Activated T-helper 2 cell treated with anti-CD3 and anti-CD28 coated beads, Interferon-gamma antibody, Interleukin-2, Interleukin-4, amounts not matched to agents 10 μg/mL and 5 μg/mL and 100 μg/mL, durations not matched to agents 14 hours and 24 hours and 36 hours (primary cell): Measurements from ENCODE around the gene PDZD2. TPM values are rescaled to one million over a fixed set of nuclear protein-coding genes. Genes with fewer than 3 reads are reported as not detected.
"Not testable (repeated sequence)": the region's sequence is repeated elsewhere in the genome, so short reads cannot be mapped to it uniquely, and the experiment has no call there.

Experiments
- DNase-seq: peaks from one replicate; pipeline ENCODE4 v3.0.0; 2021; ENCODE audit warnings: low spot score
- H3K27ac Mint-ChIP-seq: one replicate; pipeline ENCODE4 v1.8.0; 2021; ENCODE audit warnings: mixed read lengths
- H3K27me3 Mint-ChIP-seq: one replicate; pipeline ENCODE4 v1.8.0; 2021; ENCODE audit warnings: low read depth, mixed read lengths
- H3K36me3 Mint-ChIP-seq: one replicate; pipeline ENCODE4 v1.8.0; 2021; ENCODE audit warnings: low read depth, mixed read lengths
- H3K4me1 Mint-ChIP-seq: one replicate; pipeline ENCODE4 v1.8.0; 2021; ENCODE audit warnings: low read depth, mixed read lengths
- H3K4me3 Mint-ChIP-seq: one replicate; pipeline ENCODE4 v1.8.0; 2021; ENCODE audit warnings: low read depth, mild to moderate bottlenecking, moderate library complexity, mixed read lengths
- H3K9me3 Mint-ChIP-seq: one replicate; pipeline ENCODE4 v1.8.0; 2021; ENCODE audit warnings: mixed read lengths
- intact Hi-C: fragments of 100-400 bp; cut with micrococcal nuclease; formaldehyde crosslinking; loops from one replicate; pipeline ENCODE4 v1.15.1; 2023
- total RNA-seq: library from RNA; stranded (reverse); gene quantifications from 2 replicates; pipeline ENCODE4 v1.2.3, GENCODE V29; 2022

The PDZD2 gene
- total RNA-seq, 1 donor from 2014 or later, result 0.25 TPM

DNA sequence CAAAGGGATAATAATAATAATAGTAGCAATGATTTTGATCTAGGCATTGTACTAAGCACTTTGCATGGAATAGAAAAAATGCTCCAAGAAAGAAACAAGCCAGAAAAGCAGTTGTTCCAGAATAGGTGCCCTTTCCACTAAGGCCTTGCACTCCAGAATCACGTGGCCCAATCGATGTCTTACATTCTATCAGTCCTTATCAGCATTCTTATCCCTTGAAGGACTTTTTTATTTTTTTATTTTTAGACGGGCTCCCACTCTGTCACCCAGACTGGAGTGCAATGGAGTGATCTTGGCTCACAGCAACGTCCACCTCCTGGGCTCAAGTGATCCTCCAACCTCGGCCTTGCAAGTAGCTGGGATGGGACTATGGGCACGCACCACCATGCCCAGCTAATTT lies 36.5 kb downstream of the PDZD2 start:
- intact Hi-C loops, result no loop called here
- Mint-ChIP-seq H3K4me1 (no peaks in the 10 kb centered on the region), H3K27ac (no peak overlapping the region), H3K27me3 (no peaks in the 10 kb centered on the region), H3K4me3 (no peak overlapping the region), H3K36me3 (no peaks in the 10 kb centered on the region), H3K9me3 (no peaks in the 10 kb centered on the region)
- no peak for DNase-seq

DNA sequence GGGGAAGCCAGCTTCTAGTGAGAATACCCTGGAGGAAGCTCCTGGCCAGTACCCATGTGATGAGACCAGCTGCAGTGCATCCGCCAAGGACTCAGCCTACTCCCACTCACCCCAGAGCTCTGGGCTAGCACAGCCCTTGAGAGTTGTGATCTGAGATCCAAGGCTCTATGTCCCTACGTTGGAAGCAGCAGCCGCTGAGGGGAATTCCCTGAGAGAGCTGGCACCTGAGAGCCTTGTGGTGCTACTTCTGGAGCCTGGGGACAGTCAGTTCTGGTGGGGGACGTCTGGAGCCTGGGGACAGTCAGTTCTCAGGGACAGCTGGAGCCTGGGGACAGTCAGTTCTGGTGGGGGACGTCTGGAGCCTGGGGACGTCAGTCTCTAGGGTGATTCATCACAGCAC lies 39.2 kb downstream of the PDZD2 start:
- intact Hi-C loops, result no loop called here

DNA sequence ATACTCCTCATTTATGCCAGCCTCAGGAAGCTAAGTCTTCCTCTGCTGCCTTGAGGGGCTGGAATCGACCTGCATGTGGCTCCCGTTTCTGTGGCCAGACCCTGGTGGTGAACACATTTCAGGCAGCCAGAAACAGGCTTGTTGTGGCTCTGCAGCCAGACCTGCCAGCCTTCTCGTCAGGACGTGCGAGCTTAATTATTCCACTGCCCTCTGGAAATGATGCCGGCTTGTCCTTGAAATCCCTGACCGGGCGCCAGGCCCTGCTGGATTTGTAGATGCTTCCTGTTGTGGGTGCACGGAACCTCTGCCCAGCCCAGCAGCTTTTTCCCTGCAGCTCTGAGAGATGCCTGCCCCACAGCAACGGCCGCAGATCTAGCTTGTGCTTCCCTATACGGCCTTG lies 41.6 kb downstream of the PDZD2 start:
- Mint-ChIP-seq H3K27me3 (no peaks in the 10 kb centered on the region), H3K4me3 (no peak overlapping the region), H3K4me1 (no peaks in the 10 kb centered on the region), H3K9me3 (no peaks in the 10 kb centered on the region), H3K27ac (no peak overlapping the region), H3K36me3 (no peaks in the 10 kb centered on the region)
- DNase-seq, result no peak
- intact Hi-C loops, result no loop called here

More for the DNA sequence above, 39.2 kb downstream of the PDZD2 start:
- DNase-seq, result no peak
- Mint-ChIP-seq H3K27me3 (no peaks in the 10 kb centered on the region), H3K9me3 (no peaks in the 10 kb centered on the region), H3K4me1 (no peaks in the 10 kb centered on the region), H3K27ac (no peak overlapping the region), H3K4me3 (no peak overlapping the region), H3K36me3 (no peaks in the 10 kb centered on the region)

GRCh38 chr5:31682025-31682424 lies 43.1 kb downstream of the PDZD2 start:
- DNase-seq, result no peak
- H3K4me1 Mint-ChIP-seq, result no peaks in the 10 kb centered on the region
- no peak overlapping the region for H3K4me3 Mint-ChIP-seq
- no peaks in the 10 kb centered on the region for H3K9me3 Mint-ChIP-seq
- intact Hi-C loops, result no loop called here
- H3K27me3 Mint-ChIP-seq, result no peaks in the 10 kb centered on the region
- H3K27ac Mint-ChIP-seq, result no peak overlapping the region
- no peaks in the 10 kb centered on the region for H3K36me3 Mint-ChIP-seq

- intact Hi-C loops, result no loop called here
- Mint-ChIP-seq H3K27me3 (no peaks in the 10 kb centered on the region), H3K36me3 (no peaks in the 10 kb centered on the region), H3K4me1 (no peaks in the 10 kb centered on the region), H3K9me3 (no peaks in the 10 kb centered on the region), H3K4me3 (no peak overlapping the region), H3K27ac (no peak overlapping the region)
- DNase-seq, result no peak
Observed at GRCh38 chr5:31682851-31683250, 43.9 kb downstream of the PDZD2 start.

- Mint-ChIP-seq H3K27ac (no peak overlapping the region), H3K27me3 (no peaks in the 10 kb centered on the region), H3K36me3 (no peaks in the 10 kb centered on the region), H3K9me3 (no peaks in the 10 kb centered on the region), H3K4me3 (no peak overlapping the region), H3K4me1 (no peaks in the 10 kb centered on the region)
- intact Hi-C loops, result no loop called here
- DNase-seq, result no peak
Observed at GRCh38 chr5:31688515-31689092, 49.7 kb downstream of the PDZD2 start.

DNA sequence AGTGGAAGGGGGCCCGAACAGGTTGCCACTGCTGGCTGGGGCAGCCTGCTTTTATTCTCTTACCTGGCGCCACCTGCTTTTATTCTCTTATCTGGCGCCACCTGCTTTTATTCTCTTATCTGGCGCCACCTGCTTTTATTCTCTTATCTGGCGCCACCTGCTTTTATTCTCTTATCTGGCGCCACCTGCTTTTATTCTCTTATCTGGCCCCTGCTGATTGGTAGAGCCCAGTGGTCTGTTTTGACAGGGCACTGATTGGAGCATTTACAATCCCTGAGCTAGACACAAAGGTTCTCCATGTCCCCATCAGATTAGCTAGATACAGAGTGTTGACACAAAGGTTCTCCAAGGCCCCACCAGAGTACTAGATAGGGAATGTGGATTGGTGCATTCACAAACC lies 52.5 kb downstream of the PDZD2 start:
- intact Hi-C loops, H3K27ac Mint-ChIP-seq, H3K27me3 Mint-ChIP-seq, H3K4me3 Mint-ChIP-seq, DNase-seq, H3K36me3 Mint-ChIP-seq, H3K9me3 Mint-ChIP-seq, H3K4me1 Mint-ChIP-seq: not testable (repeated sequence)

DNA sequence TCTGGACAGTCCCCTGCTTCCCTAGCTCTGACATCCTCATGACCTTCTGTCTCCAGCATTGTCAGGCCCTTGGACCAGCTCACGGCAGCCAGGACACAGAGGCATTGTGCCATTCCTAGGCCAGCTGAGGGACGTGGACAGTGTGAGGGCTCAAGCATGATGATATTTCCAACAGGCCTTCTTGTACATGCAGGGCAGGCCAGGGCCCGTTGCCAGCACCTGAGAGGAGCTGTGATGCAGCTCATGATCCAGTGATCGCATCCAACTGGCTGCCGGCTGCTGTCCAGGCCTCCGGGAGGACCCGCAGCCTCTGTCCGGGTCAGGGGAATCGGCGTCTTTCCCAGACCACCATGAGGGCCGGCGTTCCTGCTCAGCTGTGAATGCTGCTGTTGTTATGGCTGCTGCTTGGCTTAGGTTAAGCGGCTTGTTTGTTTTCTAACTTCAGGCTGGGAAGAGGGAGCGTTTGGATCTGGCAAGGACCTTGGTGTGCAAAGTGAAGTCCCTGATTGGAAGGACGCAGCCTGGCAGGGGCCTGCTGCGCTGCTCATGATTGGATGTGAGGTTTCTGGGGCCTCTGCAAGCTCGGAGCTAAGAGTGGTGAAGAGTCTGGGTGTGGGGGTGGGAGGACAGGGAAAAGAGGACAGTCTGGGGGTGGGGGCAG lies 53.8 kb downstream of the PDZD2 start:
- Mint-ChIP-seq H3K36me3 (no peaks in the 10 kb centered on the region), H3K4me3 (no peak overlapping the region), H3K4me1 (no peaks in the 10 kb centered on the region), H3K27me3 (no peaks in the 10 kb centered on the region), H3K9me3 (no peaks in the 10 kb centered on the region), H3K27ac (no peak overlapping the region)
- no peak for DNase-seq
- intact Hi-C loops, result no loop called here

DNA sequence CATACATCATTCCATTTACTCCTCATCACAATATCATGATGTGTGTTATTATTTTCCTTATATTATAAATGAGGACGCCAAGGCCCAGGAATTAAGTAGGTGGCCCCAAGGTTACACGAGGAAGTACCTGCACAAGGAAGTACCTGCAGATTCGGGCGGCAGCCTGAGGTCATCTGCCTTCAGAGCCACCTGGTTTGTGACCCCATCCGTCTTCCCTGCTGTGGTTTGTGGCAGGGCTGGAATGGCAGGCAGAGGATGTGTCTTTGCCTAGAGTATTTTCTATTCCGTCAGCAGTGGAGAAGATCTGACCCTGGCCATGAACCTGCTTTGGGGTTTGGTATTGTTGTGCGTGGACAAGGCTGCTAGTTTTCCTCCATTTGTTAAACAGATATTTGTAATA lies 59.7 kb downstream of the PDZD2 start:
- Mint-ChIP-seq H3K36me3 (no peaks in the 10 kb centered on the region), H3K4me1 (no peaks in the 10 kb centered on the region), H3K27ac (no peak overlapping the region), H3K9me3 (no peaks in the 10 kb centered on the region), H3K27me3 (no peaks in the 10 kb centered on the region), H3K4me3 (no peak overlapping the region)
- intact Hi-C loops, result no loop called here
- DNase-seq, result no peak

- DNase-seq, result no peak
- Mint-ChIP-seq H3K27ac (no peak overlapping the region), H3K4me3 (no peak overlapping the region), H3K36me3 (no peaks in the 10 kb centered on the region), H3K9me3 (no peaks in the 10 kb centered on the region), H3K27me3 (no peaks in the 10 kb centered on the region), H3K4me1 (no peaks in the 10 kb centered on the region)
- intact Hi-C loops, result no loop called here
Observed at GRCh38 chr5:31701642-31702299, 62.8 kb downstream of the PDZD2 start.

- H3K27me3 Mint-ChIP-seq, result no peaks in the 10 kb centered on the region
- intact Hi-C loops, result no loop called here
- H3K27ac Mint-ChIP-seq, result no peak overlapping the region
Observed at GRCh38 chr5:31702712-31703111, 63.8 kb downstream of the PDZD2 start.

DNA sequence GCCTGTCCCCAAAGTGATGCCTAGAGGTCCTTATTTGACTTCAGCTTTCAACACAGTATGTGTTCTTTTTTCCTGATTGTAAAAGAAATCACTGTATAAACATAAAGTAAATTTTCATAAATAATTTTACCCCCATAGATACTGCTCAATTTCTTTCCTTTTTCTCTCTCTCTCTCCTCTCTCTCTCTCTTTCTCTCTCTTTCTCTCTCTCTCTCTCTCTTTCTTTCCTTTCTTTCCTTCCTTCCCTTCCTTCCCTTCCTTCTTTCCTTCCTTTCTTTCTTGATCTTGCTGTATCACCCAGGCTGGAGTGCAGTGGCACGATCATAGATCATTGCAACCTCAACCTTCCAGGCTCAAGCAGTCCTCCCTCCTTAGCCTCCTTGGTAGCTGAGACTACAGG lies 64.8 kb downstream of the PDZD2 start:
- intact Hi-C loops, result no loop called here
- H3K36me3 Mint-ChIP-seq, result no peaks in the 10 kb centered on the region
- no peak for DNase-seq
- no peaks in the 10 kb centered on the region for H3K27me3 Mint-ChIP-seq
- H3K27ac Mint-ChIP-seq, result no peak overlapping the region
- no peaks in the 10 kb centered on the region for H3K4me1 Mint-ChIP-seq
- no peaks in the 10 kb centered on the region for H3K9me3 Mint-ChIP-seq
- no peak overlapping the region for H3K4me3 Mint-ChIP-seq

More at GRCh38 chr5:31702712-31703111, 63.8 kb downstream of the PDZD2 start:
- H3K4me1 Mint-ChIP-seq, result no peaks in the 10 kb centered on the region
- no peak for DNase-seq
- H3K9me3 Mint-ChIP-seq, result no peaks in the 10 kb centered on the region
- H3K4me3 Mint-ChIP-seq, result no peak overlapping the region
- H3K36me3 Mint-ChIP-seq, result no peaks in the 10 kb centered on the region

DNA sequence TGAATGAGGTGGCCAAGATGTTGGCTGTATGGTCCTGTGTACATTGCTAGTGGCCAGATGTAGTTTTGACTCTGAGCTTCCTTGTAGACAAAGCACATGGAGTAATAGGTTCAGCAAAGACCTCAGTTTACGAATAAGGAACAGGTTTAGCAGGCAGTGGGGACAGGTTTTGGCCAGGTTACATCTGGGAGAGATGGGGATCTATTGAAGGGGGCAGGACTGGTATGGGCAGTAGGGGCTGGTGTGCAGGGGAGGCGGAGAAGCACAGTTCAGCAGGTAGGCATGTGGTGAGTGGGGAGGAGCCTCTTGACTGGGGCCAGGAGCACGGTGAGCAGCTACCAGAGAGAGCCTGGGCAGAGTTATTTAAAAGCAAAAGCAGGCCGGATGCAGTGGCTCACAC lies 67.3 kb downstream of the PDZD2 start:
- Mint-ChIP-seq H3K36me3 (no peaks in the 10 kb centered on the region), H3K4me3 (no peak overlapping the region), H3K9me3 (no peaks in the 10 kb centered on the region), H3K4me1 (no peaks in the 10 kb centered on the region), H3K27me3 (no peaks in the 10 kb centered on the region), H3K27ac (no peak overlapping the region)
- intact Hi-C loops, result no loop called here
- no peak for DNase-seq
